Measurements from ENCODE around the gene SDS. TPM values are rescaled to one million over a fixed set of nuclear protein-coding genes. Genes with fewer than 3 reads are reported as not detected.

The SDS gene
- total and polyA plus RNA-seq, 2 experiments from 2014 or later, result not detected

DNA sequence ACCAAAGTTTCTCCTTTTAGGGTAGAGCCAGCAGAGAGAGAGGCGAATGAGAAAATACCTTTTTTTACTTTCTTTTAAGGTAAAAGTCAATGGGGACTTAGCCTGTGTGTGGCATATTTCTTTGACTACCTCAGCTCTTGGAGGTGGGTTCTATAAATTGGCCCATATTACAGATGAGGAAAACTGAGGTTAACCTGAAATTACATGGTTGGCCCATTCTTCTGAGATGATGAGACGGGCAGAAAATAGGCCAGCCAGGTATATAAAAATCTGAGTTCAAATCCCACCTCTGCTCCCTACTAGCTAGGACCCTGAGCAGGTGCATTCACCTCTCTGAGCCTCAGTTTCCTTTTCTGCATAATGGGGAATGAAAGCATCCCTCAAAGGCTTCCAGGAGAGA lies 45.6 kb upstream of the SDS start:
- Histone ChIP-seq H3K4me1 (ENCODE audit: insufficient read depth) (no peaks in the 10 kb centered on the region), H3K27me3 (replicated peaks; ENCODE audit: insufficient read depth) (peaks cover 7% of the 10 kb centered on the region; the same call in 1 of the 2 replicates), H4K20me1 (ENCODE audit: insufficient read depth) (no peaks in the 10 kb centered on the region), H3K4me3 (no peak overlapping the region), H3K27ac (no peak overlapping the region), H3K36me3 (ENCODE audit: low read depth) (no peaks in the 10 kb centered on the region), H3K4me2 (ENCODE audit: unreplicated experiment) (no peak overlapping the region), H3K9me3 (ENCODE audit: low read depth) (no peaks in the 10 kb centered on the region), H3K79me2 (ENCODE audit: insufficient read depth) (no peaks in the 10 kb centered on the region), H3F3A (ENCODE audit: insufficient read depth) (no peaks in the 10 kb centered on the region), H3K9me2 (ENCODE audit: insufficient read depth) (no peaks in the 10 kb centered on the region), H2AFZ (no peak overlapping the region), H3K9ac (no peak overlapping the region)
- no peak for DNase-seq
- in situ Hi-C loops (cut with MboI), result no loop called here
- TF ChIP-seq EZH2 (IDR thresholded peaks at IDR 0.05; ENCODE audit: insufficient read depth, poor library complexity, severe bottlenecking) (no peak), EZH2phosphoT487 (IDR thresholded peaks at IDR 0.05; ENCODE audit: insufficient read depth, low read depth) (no peak)
- WGBS, 2 experiments (ENCODE audit: low coverage in 1 of 2, low lambda C conversion rate in 2 of 2, missing lambda C conversion rate in 2 of 2), result 42 to 45% methylated on average over 2 of the region's 2 CpGs

- H3K4me1 ChIP-seq (ENCODE audit: insufficient read depth), result no peaks in the 10 kb centered on the region
- TF ChIP-seq EZH2phosphoT487 (IDR thresholded peaks at IDR 0.05; ENCODE audit: insufficient read depth, low read depth), result no peak
- TF ChIP-seq EZH2 (IDR thresholded peaks at IDR 0.05; ENCODE audit: insufficient read depth, poor library complexity, severe bottlenecking), result no peak
- no peak overlapping the region for H3K9ac ChIP-seq
- no peaks in the 10 kb centered on the region for H3K9me2 ChIP-seq (ENCODE audit: insufficient read depth)
- no peak overlapping the region for H3K27ac ChIP-seq
- no peaks in the 10 kb centered on the region for H3F3A ChIP-seq (ENCODE audit: insufficient read depth)
- no peaks in the 10 kb centered on the region for H3K36me3 ChIP-seq (ENCODE audit: low read depth)
- H3K9me3 ChIP-seq (ENCODE audit: low read depth), result no peaks in the 10 kb centered on the region
- in situ Hi-C loops (cut with MboI), result no loop called here
- no peak for DNase-seq
- no peak overlapping the region for H2AFZ ChIP-seq
- H3K4me2 ChIP-seq (ENCODE audit: unreplicated experiment), result no peak overlapping the region
- 22 to 26% methylated on average over 7 of the region's 7 CpGs for WGBS, 2 experiments (ENCODE audit: low coverage in 1 of 2, low lambda C conversion rate in 2 of 2, missing lambda C conversion rate in 2 of 2)
- H3K4me3 ChIP-seq, result no peak overlapping the region
- no peaks in the 10 kb centered on the region for H3K79me2 ChIP-seq (ENCODE audit: insufficient read depth)
- H4K20me1 ChIP-seq (ENCODE audit: insufficient read depth), result no peaks in the 10 kb centered on the region
- H3K27me3 ChIP-seq (replicated peaks; ENCODE audit: insufficient read depth), result peaks cover 9% of the 10 kb centered on the region; the same call in 1 of the 2 replicates
Observed at GRCh38 chr12:113448873-113449272, 45.2 kb upstream of the SDS start.

DNA sequence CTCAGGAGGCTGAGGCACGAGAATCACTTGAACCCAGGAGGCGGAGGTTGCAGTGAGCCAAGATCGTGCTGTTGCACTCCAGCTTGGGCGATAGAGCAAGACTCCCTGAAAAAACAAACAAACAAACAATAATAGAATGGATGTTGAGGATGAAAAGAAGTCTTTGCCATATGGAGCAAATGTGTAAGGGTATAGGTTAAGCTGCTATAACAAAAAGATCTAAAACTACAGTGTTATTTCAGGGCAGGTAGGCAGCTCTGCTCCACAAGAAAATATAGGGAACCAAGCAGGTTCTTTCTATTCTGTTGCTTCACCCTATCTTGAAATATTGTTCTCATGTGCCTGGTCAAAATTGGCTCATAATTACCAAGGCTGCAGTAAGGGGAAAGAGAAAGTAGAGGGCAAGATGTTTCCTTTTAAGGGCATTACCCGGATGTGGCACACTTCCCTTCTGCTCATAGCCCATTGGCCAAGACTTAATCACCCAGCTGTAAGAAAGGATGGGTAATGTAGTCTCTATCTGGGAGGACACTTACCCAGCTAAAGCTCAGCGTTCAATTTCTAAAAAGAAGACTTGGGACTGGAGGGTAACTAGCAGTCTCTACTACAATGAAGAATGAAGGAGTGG lies 42.0 kb upstream of the SDS start:
- Histone ChIP-seq H3K4me1 (ENCODE audit: insufficient read depth) (no peaks in the 10 kb centered on the region), H3K79me2 (ENCODE audit: insufficient read depth) (no peaks in the 10 kb centered on the region), H3K4me3 (no peak overlapping the region), H3K9me3 (ENCODE audit: low read depth) (no peaks in the 10 kb centered on the region), H3K36me3 (ENCODE audit: low read depth) (no peaks in the 10 kb centered on the region), H3K9ac (no peak overlapping the region), H3K27ac (no peak overlapping the region), H2AFZ (no peak overlapping the region), H3K4me2 (ENCODE audit: unreplicated experiment) (no peak overlapping the region), H3K9me2 (ENCODE audit: insufficient read depth) (no peaks in the 10 kb centered on the region), H4K20me1 (ENCODE audit: insufficient read depth) (no peaks in the 10 kb centered on the region), H3F3A (ENCODE audit: insufficient read depth) (no peaks in the 10 kb centered on the region), H3K27me3 (replicated peaks; ENCODE audit: insufficient read depth) (peaks cover 24% of the 10 kb centered on the region; the same call in 1 of the 2 replicates)
- TF ChIP-seq EZH2 (IDR thresholded peaks at IDR 0.05; ENCODE audit: insufficient read depth, poor library complexity, severe bottlenecking) (no peak), EZH2phosphoT487 (IDR thresholded peaks at IDR 0.05; ENCODE audit: insufficient read depth, low read depth) (no peak)
- in situ Hi-C loops (cut with MboI), result no loop called here
- no peak for DNase-seq
- whole genome bisulfite sequencing, 2 experiments (ENCODE audit: low coverage in 1 of 2, low lambda C conversion rate in 2 of 2, missing lambda C conversion rate in 2 of 2), result 37 to 51% methylated on average over 6 of the region's 6 CpGs

GRCh38 chr12:113443030-113443539 lies 39.4 kb upstream of the SDS start:
- H3K27me3 ChIP-seq (replicated peaks; ENCODE audit: insufficient read depth), result peaks cover 28% of the 10 kb centered on the region; the same call in 1 of the 2 replicates
- no peak for DNase-seq
- H3K79me2 ChIP-seq (ENCODE audit: insufficient read depth), result no peaks in the 10 kb centered on the region
- H3K4me2 ChIP-seq (ENCODE audit: unreplicated experiment), result no peak overlapping the region
- H3K9me2 ChIP-seq (ENCODE audit: insufficient read depth), result no peaks in the 10 kb centered on the region
- H3K4me1 ChIP-seq (ENCODE audit: insufficient read depth), result no peaks in the 10 kb centered on the region
- no peak for TF ChIP-seq EZH2 (IDR thresholded peaks at IDR 0.05; ENCODE audit: insufficient read depth, poor library complexity, severe bottlenecking)
- no peak for TF ChIP-seq EZH2phosphoT487 (IDR thresholded peaks at IDR 0.05; ENCODE audit: insufficient read depth, low read depth)
- WGBS, 2 experiments (ENCODE audit: low coverage in 1 of 2, low lambda C conversion rate in 2 of 2, missing lambda C conversion rate in 2 of 2), result 52 to 60% methylated on average over 6 of the region's 6 CpGs
- no peak overlapping the region for H3K27ac ChIP-seq
- no peak overlapping the region for H2AFZ ChIP-seq
- in situ Hi-C loops (cut with MboI), result no loop called here
- no peaks in the 10 kb centered on the region for H4K20me1 ChIP-seq (ENCODE audit: insufficient read depth)
- no peaks in the 10 kb centered on the region for H3K9me3 ChIP-seq (ENCODE audit: low read depth)
- no peak overlapping the region for H3K9ac ChIP-seq
- H3K4me3 ChIP-seq, result no peak overlapping the region
- no peaks in the 10 kb centered on the region for H3F3A ChIP-seq (ENCODE audit: insufficient read depth)
- no peaks in the 10 kb centered on the region for H3K36me3 ChIP-seq (ENCODE audit: low read depth)
